NCI-H1105 treated with DMSO at 0.1 percent for 48 hours (cell line): ENCODE measurements around the gene NUP210.

Experiments used
- DNase-seq: peaks from one replicate; lab custom pipeline; 2025; lab: John Stamatoyannopoulos, UW

Gene NUP210

DNA sequence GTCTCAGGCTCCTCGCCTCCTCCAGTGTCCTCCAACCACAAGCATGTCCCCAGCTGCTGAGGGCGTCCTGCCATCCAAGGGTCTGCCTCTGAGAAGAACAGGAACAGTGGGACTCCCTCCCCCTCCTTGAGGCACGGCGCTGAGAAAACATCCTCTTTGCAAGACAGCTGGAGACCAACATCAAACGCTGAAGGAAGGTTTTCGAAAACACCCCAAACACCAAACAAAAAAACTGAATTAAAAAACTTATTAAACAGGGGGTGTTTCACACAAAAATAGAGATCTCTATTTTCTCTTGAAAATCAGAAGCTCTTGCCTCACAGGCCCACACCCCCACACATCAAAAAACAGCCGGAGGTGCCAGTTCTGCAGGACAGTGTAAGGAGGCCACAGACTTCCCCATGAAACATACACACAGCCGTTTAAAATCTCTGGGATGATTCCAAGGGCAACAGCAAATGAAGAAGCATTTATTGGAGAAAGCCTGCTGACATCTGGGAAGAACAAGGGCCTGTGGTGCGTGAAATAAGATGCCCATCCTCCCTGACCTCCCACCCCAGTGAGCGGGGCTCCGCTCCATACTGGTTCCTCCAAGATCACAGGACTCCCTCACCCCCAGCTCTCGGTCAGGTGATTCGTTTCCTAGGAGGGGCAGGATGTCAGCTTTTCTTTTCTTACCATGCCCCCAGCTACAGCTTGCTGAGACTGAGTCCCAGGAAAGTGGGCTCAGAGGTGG, 71.3 kb downstream of the NUP210 start:
- no peak for DNase-seq

- DNase-seq = no peak
Measured at GRCh38 chr3:13348100-13348499, 72.0 kb downstream of the NUP210 start.

DNA sequence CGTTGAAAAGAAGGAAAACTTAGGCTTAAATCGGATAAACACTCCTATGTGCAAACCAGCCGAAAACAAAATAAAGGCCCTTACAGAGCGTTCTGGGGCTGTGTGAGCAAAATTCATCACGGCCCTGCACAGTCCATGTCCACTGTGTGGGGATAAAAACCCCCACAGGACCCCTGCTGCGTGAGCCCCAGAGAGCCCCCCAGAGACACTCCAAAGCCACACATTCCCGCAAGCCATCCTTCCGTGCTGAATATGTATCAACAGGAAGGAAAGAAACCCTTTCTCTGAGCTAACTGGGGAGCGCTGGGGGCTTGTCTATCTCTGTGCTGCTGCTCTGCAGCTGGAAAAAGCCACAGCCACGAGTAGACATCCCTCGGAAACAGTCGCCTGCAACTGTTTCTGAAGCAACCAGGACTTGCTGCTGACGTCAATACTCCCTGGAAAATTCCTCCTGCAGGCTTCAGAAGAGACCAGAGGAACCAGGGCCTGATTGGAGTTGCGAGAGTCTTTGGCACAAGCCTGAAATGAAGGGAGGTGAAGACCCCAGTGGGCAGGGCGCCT, 72.7 kb downstream of the NUP210 start:
- DNase-seq = no peak

DNA sequence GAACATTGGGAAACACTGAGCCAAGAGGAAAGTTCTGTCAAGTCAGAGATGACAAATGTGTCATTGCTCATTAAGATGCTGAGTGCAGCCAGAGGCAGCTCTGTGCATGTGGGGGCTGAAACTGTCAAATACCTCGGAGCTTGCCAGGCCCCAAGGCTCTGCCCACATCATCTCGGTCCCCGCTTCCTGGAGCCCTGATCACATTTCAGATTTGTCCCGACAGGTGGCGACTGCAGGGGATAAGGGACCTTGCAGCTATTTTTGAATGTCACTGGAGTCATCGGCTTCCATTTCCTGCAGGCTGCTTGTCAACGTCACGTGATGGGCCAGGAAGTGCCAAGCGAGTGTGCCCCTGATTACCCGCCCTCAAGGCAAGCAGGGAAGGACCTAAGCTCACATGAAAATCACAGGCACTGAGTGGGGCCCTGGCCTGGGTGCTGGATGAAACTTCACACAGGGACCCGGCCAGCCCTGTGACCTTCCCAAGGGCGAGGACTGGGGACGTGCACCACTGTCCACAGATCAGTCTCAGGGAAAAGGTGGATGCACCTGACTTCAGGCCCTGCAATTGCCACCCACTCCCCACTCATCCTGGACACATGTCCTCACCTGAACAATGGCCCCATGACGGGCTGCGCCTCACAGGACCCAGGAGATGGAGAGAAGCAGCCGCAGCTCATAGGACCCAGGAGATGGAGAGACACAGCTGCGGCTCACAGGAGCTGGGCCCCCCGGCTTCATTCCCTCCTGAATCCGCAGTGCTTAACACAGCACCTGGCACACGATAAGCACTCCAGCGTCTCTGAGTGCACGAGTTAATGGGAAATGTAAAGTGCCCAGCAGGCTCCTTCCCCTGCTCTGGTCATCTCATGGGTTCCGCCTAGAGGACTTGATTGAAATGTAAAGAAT, 73.4 kb downstream of the NUP210 start:
- no peak for DNase-seq

DNA sequence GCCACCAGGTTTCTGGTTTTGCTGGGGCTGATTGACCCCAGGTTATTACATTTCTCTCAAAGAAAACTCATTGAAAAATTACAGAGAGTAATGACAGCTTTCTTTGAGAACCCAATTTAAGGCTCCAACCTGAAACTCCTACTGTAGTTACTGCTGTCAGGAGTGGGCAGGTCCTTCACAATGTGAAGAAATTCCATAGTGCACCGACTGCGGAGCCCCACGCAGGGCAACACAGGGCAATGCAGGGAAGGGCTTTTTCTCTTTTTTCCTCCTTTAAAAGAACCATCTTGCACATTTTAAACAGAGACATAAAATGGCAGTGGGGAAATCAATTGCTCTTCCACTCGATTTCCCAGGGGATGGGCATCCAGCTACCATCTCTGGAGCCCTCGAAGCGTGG, 74.3 kb downstream of the NUP210 start:
- no peak for DNase-seq

- no peak for DNase-seq
Measured at GRCh38 chr3:13345284-13345683, 74.8 kb downstream of the NUP210 start.

DNA sequence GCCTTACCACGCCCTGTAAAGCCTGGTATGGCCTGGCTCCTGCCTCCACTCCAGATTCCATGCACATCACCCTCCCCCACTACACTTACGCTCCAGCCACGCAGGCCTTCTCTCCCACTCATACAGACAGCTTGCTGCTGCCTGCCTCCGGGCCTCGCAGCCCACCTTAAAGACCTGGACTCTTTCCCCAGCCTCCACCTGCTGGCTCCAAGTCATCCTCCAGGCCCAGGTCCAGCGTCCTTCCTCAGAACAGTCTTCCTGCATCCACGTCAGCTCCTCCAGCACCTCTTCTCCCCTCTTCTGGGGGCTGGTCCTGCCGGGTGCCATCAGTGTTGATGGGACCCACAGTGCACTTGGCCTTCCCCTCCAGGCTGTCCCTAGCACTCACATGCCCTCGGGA, 75.5 kb downstream of the NUP210 start:
- no peak for DNase-seq

DNA sequence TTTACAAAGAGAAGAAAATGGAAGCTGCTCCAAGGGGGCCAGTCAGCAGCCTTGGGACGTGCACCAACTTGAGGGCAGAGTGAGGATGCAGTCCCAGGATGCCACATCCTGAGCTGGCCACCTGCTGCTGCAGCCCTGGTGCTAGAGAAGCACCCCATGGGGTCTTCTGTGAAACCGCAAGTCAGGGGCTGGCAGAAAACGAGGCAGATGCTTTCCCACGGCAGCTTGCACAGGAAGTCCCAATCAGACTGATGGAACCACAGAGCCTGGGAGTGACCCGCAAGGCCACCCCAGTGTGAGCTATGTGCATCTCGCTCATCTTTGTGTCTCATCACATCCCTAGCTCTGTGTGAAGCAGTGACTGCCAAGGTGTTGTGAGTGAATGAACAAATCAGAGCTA, 76.5 kb downstream of the NUP210 start:
- DNase-seq = no peak

DNA sequence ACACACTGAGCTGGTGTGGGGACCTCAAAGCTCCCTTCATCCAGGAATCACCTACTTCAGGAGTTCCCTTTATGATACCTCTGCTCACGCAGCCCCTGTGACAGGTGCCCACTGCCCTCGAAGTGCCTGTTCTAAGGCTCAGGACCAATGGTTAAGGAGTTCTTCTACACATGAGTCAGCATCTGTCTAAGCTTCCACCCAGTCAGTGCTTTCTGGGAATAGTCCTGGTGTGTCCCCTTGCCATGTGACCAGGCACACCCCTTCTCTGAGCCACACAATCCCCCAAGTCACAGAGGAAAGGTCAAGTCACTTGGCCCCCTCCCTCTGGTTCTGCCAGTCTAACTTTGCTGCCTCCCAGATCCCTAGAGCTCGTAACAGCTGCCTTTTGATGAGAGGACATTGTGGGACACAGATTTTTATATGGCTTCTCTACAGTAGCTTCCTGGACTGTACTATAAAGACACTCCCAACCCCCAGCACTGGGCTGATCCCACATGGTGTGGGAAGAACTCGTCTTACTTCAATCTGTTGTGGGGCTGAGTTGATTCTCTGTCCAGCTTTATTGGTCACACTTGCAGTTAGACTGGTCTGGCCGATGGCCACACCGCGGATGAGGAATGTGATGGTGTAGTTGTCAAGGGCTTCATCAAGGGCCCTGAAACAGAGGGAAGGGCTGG, 78.8 kb downstream of the NUP210 start:
- no peak for DNase-seq

DNA sequence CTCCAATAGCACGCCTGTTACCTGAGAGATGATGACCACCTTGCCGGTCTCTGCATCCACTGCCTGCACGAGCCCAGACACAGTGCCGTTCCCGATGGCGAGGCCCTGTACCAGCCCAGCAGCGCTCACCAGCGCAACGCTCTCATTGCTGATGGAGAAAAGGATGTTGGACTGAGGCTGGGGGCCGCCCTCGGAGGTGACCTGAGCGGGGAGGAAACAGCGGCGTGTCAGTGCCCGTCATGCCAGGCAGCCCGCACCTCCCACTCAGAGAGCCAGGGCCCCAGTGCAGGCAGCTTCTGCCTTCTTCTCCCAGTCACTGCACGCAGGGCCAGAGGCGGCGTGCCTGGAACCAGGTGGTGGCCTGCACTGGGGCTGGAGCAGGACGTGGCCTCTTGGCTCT, 80.3 kb downstream of the NUP210 start:
- no peak for DNase-seq

DNA sequence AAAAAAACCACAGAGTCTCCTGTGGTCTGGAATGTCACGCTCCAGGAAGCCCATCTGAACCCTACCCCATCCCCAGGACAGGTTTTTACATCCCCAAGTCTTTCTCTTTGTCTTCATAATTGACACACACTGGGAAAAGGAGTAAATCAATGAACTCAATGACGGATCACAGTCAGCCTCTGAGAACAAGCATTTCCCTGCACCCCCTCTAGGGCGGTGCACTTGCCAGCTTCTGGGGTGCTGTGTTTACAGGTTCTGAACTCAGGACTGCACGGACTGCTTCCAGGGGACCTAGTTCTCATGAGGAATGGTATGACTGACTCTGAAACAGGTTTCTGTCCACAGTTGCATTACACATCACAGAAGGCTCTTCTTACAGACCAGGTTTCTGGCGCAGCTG, 81.1 kb downstream of the NUP210 start:
- DNase-seq = no peak

- DNase-seq = no peak
Measured at GRCh38 chr3:13338231-13338630, 81.9 kb downstream of the NUP210 start.

DNA sequence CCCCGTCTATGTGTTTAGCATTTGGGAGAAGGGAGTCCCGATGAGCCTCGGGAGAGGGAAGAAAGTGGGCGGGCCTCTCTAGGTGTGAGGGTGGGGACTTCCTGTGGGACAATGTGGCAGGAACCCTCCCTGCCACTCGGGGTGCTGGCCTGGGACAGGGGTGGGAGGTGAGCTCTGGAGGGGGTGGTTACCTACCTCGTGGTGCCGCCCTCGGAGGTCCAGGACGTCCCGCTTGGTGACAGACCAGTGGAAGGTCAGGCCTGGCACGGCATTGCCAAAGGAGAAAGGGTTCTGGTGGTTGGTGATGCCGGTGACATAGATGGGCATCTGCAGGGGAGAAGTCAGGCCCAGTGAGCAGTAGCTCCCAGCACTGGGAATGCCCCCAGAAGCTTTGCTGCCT, 83.5 kb downstream of the NUP210 start:
- no peak for DNase-seq

GRCh38 chr3:13335503-13335902, 84.6 kb downstream of the NUP210 start:
- DNase-seq = no peak

GRCh38 chr3:13335059-13335458, 85.1 kb downstream of the NUP210 start:
- DNase-seq = no peak

DNA sequence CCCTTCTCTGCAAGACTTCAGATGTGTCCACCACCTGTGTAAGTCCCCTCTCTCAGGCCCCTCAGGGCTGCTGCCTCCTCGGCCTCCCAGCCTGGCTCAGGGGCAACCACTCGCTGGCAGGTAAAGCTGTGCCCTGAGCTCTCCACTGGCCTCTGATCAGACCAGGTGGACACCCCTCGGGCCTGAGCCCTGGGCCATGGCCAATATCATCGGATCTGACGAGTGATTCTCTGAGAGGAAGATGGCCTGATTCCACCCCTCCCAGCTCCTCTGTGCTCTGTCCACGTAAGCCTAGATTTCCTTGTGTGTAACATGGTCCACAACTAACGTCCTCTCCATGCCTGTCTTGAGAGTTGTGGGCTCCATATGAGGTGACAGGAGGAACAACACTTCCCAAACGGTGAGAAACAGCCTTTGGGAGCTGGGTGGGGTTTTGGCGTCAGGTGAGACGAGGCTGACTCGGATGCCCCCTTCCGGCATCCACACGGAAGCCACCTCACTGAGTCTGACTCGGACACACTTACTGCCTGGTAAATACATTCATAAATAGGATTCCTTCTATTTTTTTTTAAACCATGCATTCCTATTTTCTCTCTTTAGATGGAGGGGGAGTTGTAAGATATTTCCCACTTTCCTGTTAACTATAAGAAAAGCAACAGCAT, 86.8 kb downstream of the NUP210 start:
- DNase-seq = no peak

- no peak for DNase-seq
Measured at GRCh38 chr3:13332740-13333139, 87.4 kb downstream of the NUP210 start.

DNA sequence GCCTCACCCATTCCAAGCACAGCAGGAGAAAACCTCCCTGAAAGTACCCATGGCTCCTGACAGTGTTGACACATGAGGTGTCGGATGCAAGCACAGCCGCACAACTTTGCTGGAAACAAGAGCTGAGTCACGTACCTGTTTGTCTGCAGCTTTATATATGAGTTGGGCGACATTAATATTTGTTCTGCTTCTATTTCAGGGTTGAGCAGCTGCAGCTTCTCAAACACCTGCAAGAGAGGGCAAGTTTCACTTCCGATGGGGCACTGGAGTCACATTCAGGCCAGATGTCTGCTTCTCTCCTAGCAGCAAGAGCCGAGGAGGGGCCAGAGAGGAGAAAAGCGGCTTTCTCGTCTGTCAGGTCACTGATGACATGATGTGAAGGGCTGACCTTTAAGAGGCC, 88.0 kb downstream of the NUP210 start:
- DNase-seq = no peak

DNA sequence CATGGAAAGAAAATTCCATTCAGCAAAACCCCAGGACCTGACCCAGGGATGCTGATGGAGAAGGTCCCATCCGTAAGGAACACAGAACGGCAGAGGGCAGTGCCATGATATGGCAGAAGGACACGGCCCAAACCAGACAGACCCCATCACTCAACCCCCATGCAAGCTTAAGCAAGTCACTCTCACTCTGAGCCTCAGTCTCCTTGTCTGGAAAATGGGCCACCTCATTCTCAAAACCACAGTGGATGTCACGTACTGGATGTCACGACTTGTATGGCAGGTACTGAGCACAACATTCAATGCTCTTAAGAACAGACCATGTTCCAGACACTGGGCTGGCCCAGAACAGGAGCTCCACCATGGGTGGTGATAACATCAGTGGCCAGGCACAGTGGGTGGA, 90.4 kb downstream of the NUP210 start:
- no peak for DNase-seq

DNA sequence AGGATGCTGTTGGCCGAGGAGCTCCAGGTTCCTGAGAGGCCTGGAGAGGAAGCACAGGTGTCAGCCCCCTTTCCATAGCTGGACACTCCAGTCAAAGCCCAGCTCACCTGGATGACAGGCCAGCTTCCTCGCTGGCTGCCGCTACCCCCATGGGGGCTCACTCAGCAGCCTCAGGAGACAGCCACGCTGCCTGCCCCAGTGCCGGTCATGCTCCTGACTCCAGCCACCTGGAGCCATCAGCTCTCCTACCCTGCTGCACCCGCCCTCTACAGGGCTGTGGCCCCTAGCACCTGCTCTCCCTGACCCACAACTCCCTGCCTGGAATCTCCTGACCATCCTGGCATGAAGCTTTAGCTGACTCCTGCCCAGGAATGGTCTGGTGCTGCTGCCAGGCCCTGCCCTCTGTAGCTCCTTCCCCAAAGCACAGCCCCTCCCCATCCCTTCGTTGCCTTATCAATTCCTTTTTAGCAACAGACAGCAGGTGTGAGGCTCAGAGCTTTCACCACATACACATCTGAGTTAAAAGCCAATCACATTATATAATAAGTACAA, 94.2 kb downstream of the NUP210 start:
- DNase-seq = no peak

- DNase-seq = no peak
Measured at GRCh38 chr3:13324835-13325501, 95.2 kb downstream of the NUP210 start.
